CD4-positive, CD25-positive, alpha-beta regulatory T cell (primary cell): ENCODE measurements around the gene MYOD1. TPM values are rescaled to one million over a fixed set of nuclear protein-coding genes. Genes with fewer than 3 reads are reported as not detected.

Experiments used
- ATAC-seq, 2 donors: fragments of 150-1000 bp; cut with Tn5 transposase; one replicate each; pipeline ENCODE4 v1.10.0; 2021; ENCODE audit warnings: low read depth in 2 of 2, moderate number of reproducible peaks in 2 of 2, moderate library complexity in 1 of 2
- DNase-seq, 3 donors: peaks; one replicate each; pipeline versions ENCODE4 v3.0.0 to v3.0.0-alpha.2; 2012 to 2022; ENCODE audit warnings: mixed read lengths in 1 of 3
- H3K27ac ChIP-seq: one replicate; pipeline ENCODE4 v1.7.0; 2013; ENCODE audit warnings: mild to moderate bottlenecking, low read length; ENCODE audit not compliant: insufficient read depth, poor library complexity, severe bottlenecking
- H3K27me3 ChIP-seq: one replicate; pipeline ENCODE4 v1.7.0; 2013; ENCODE audit warnings: low read length; ENCODE audit not compliant: control insufficient read depth, insufficient read depth
- H3K36me3 ChIP-seq: one replicate; pipeline ENCODE4 v1.7.0; 2013; ENCODE audit warnings: mild to moderate bottlenecking, low read length, moderate library complexity; ENCODE audit not compliant: control insufficient read depth, insufficient read depth
- H3K4me1 ChIP-seq: 2 replicates; pipeline ENCODE4 v1.7.0; 2013; ENCODE audit warnings: mild to moderate bottlenecking, low read length; ENCODE audit not compliant: insufficient read depth, control insufficient read depth, poor library complexity, severe bottlenecking
- H3K4me3 ChIP-seq: one replicate; pipeline ENCODE4 v1.7.0; 2013; ENCODE audit warnings: low read depth, mild to moderate bottlenecking, low read length, moderate library complexity
- H3K9me3 ChIP-seq, 2 experiments: 1 replicate in 1 of 2; 2 replicates in 1 of 2; pipeline ENCODE4 v1.7.0; 2013; ENCODE audit warnings: low read length in 2 of 2, mild to moderate bottlenecking in 1 of 2, moderate library complexity in 1 of 2; ENCODE audit not compliant: control insufficient read depth in 2 of 2
- H3K27ac Mint-ChIP-seq, 3 donors: one replicate each; pipeline ENCODE4 v1.8.0; 2020 to 2022; ENCODE audit warnings: mild to moderate bottlenecking in 3 of 3, mixed read lengths in 3 of 3, moderate library complexity in 2 of 3
- H3K27me3 Mint-ChIP-seq: one replicate; pipeline ENCODE4 v1.8.0; 2022; ENCODE audit warnings: mild to moderate bottlenecking, mixed read lengths
- H3K36me3 Mint-ChIP-seq: one replicate; pipeline ENCODE4 v1.8.0; 2020; ENCODE audit warnings: mixed read lengths
- H3K4me1 Mint-ChIP-seq, 4 donors: one replicate each; pipeline ENCODE4 v1.8.0; 2020 to 2022; ENCODE audit warnings: mixed read lengths in 4 of 4, mild to moderate bottlenecking in 1 of 4
- H3K4me3 Mint-ChIP-seq, 4 donors: one replicate each; pipeline ENCODE4 v1.8.0; 2020 to 2022; ENCODE audit warnings: mild to moderate bottlenecking in 4 of 4, mixed read lengths in 4 of 4, moderate library complexity in 3 of 4
- H3K9me3 Mint-ChIP-seq, 7 donors: one replicate each; pipeline ENCODE4 v1.8.0; 2020 to 2022; ENCODE audit warnings: mixed read lengths in 7 of 7, mild to moderate bottlenecking in 3 of 7, moderate library complexity in 2 of 7
- polyA plus RNA-seq, 4 donors: library from polyadenylated mRNA; unstranded; fragments of 300-500 nt; fragmentation: Illumina TruSeq; gene quantifications; one replicate each; pipeline ENCODE4 v1.2.3, GENCODE V29; 2021
- total RNA-seq: library from RNA; stranded (reverse); gene quantifications from one replicate; pipeline ENCODE4 v1.2.3, GENCODE V29; 2022

MYOD1 gene
- total and polyA plus RNA-seq, 5 donors from 2014 or later = not detected

DNA sequence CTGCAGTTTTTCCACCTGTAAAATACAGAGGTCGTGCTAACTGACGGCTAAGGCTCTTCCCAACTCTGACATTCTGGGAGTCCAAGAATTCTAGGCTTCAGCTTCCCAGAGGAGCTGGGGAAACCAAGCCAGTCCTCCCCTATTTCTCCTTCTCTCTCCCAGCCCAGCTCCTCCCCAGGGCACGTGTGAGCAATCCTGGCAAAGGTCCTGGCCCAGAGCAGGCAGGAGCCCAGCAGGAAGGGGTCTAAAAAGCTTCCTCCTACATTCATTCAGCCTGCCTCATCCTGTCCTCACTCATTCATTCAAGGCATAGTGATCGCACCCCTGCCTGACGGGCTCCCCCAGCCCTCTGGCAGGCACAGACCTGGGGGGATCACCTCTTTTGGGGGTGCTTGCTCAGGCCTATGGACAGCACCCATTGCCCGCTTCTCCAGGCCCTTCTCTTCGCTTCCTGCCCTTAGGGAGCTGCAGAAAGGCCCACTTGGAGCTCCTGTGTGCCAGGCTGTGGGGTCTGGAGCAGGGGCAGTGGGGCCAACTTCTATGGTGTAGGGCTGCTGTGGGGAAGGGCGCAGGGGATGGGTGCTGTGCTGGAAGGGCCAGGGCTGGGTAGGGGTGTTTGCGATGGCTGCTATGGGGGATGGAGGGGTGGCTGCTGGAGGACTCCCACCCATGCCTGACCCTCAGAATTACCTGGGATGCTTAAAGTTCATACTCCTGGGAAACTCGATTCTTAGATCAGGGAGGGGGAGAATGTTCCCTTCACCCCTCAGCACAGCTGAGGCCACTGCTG is 25.0 kb downstream of the MYOD1 start:
- Mint-ChIP-seq H3K4me3 (no peak overlapping the region), H3K4me1 (no peaks in the 10 kb centered on the region), H3K9me3 (no peaks in the 10 kb centered on the region), H3K36me3 (no peaks in the 10 kb centered on the region), H3K27ac (no peak overlapping the region), H3K27me3 (peaks cover 20% of the 10 kb centered on the region)
- ATAC-seq (no peak), DNase-seq (no peak)
- Histone ChIP-seq H3K36me3 (no peaks in the 10 kb centered on the region), H3K9me3 (no peaks in the 10 kb centered on the region), H3K4me1 (no peaks in the 10 kb centered on the region), H3K27me3 (no peaks in the 10 kb centered on the region), H3K27ac (no peak overlapping the region), H3K4me3 (no peak overlapping the region)

DNA sequence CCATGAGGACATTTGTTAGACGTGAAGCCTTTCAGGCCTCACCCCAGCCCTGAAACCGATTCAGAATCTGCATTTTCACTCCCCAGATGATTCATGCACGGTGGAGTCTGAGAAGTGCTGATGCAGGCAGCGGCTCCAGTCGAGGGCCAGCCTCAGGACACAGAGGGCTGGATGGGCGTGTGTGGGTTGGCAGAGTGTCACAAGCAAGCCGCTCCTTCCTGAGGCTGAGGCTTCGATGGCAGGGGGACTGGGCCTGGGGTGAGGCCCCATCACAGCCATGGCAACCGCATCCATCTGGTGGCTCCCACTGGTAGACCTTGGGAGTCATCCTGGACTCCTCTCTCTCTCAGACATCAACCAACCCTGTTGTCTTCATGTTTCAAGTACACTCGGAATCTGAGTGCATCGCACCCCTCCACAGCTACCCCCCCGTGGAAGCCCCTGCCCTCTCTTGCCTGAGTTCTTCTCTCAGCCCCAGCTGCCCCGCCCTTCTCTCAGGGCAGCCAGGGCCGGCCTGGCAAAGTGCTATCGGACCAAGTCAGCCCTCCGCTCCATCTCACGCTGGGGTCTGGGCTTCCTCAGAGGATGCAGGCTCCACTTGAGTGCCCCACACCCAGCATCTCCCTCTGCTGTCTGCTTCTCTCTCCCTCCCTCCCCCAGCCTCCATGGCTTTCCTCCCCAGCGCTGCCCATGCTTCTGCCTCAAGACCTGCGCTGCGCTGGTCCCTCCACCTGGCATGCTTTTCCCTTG is 25.8 kb downstream of the MYOD1 start:
- Histone ChIP-seq H3K36me3 (no peaks in the 10 kb centered on the region), H3K27me3 (no peaks in the 10 kb centered on the region), H3K4me3 (no peak overlapping the region), H3K9me3 (no peaks in the 10 kb centered on the region), H3K27ac (no peak overlapping the region), H3K4me1 (no peaks in the 10 kb centered on the region)
- ATAC-seq (no peak), DNase-seq (no peak)
- Mint-ChIP-seq H3K36me3 (no peaks in the 10 kb centered on the region), H3K4me1 (no peaks in the 10 kb centered on the region), H3K27ac (no peak overlapping the region), H3K27me3 (peaks cover 17% of the 10 kb centered on the region), H3K4me3 (no peak overlapping the region), H3K9me3 (no peaks in the 10 kb centered on the region)

DNA sequence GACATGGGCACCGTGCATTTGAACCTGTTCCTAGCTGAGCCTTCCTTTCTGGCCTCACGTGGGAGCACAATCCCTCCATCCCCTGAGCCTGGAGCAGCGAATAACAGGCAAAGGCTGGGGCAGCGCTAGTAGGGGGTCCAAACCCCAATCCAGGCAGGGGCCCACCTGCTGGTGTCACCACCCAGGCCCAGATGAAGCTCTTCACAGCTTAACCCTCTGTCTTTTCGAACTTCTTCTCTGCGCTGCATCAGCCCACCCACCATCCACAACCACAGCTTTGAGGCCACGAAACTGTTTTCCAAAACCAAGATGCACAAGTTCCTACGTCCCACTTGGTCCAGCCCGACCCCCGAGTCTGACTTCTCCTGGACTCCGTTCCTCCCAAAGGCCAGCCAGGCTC is 26.7 kb downstream of the MYOD1 start:
- DNase-seq = no peak
- H3K4me1 ChIP-seq = no peaks in the 10 kb centered on the region
- H3K27ac Mint-ChIP-seq = no peak overlapping the region
- H3K27me3 Mint-ChIP-seq = peaks cover 12% of the 10 kb centered on the region
- no peaks in the 10 kb centered on the region for H3K36me3 ChIP-seq
- no peak overlapping the region for H3K4me3 ChIP-seq
- no peak for ATAC-seq
- no peaks in the 10 kb centered on the region for H3K9me3 ChIP-seq
- H3K9me3 Mint-ChIP-seq = no peaks in the 10 kb centered on the region
- no peaks in the 10 kb centered on the region for H3K36me3 Mint-ChIP-seq
- H3K4me1 Mint-ChIP-seq = no peaks in the 10 kb centered on the region
- H3K4me3 Mint-ChIP-seq = no peak overlapping the region
- no peaks in the 10 kb centered on the region for H3K27me3 ChIP-seq
- no peak overlapping the region for H3K27ac ChIP-seq

DNA sequence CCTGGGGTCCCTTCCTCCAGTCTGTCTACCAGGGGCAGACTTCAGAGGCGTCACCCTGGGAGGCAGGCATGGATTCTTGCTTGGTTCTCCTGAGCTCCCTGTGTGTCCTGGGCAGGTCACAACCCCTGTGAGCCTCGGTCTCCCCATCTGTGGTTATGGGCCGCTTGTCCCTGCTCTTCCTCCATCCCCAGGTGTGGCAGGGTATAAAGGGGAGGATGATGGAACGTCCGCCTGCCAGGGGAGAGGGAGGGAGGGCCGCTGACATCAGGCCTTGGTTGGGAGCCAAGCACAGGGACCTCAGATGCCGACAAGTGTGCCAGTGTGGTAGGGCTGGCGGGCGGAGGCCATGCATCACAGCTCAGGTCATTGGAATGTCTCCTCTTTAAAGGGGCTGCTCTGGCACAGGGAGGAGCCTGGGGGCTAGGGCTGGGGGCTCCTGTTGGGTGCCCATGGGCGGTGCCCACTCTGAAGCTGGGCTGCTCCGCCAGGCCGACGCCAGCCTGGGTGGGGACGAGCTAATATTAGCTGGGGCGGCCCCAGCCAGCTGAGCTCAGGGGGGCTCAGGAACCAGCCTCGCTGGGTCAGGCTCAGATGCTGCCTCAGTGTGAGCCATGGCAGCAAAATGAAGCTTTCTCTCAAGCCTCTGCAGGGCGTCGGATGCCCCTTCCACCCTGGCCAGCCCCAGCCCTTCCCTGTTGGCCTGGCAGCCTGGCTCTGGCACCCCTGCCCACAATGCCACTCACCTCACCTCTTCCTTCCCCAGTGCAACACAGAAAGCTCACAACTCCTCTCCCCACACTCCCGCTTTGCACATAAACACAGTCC is 28.0 kb downstream of the MYOD1 start:
- Histone ChIP-seq H3K27ac (no peak overlapping the region), H3K36me3 (no peaks in the 10 kb centered on the region), H3K4me3 (no peak overlapping the region), H3K4me1 (no peaks in the 10 kb centered on the region), H3K27me3 (no peaks in the 10 kb centered on the region), H3K9me3 (no peaks in the 10 kb centered on the region)
- peaks cover 4% of the 10 kb centered on the region for H3K27me3 Mint-ChIP-seq
- H3K9me3 Mint-ChIP-seq = no peaks in the 10 kb centered on the region
- no peak for DNase-seq
- no peak overlapping the region for H3K27ac Mint-ChIP-seq
- no peaks in the 10 kb centered on the region for H3K4me1 Mint-ChIP-seq
- no peak overlapping the region for H3K4me3 Mint-ChIP-seq
- no peaks in the 10 kb centered on the region for H3K36me3 Mint-ChIP-seq
- no peak for ATAC-seq

DNA sequence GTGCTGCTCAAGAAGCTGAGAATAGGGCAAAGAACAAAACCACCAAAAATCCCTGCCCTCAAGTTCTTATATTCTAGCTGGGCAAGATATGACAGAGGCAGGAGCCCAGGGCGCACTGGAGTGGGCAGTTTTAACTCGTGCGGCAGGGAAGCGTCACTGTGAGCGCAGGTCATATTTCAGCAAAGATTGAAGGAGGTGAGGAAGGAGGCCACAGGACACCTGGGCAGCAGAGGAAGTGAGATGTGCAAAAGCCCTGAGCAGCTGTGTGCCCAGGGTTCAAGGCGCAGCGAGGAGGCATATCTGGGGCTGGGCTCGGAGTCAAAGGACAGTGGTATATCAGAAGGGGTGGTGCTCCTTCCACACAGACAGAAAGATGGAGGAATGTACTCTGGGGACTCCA is 28.7 kb downstream of the MYOD1 start:
- Mint-ChIP-seq H3K4me1 (no peaks in the 10 kb centered on the region), H3K9me3 (no peaks in the 10 kb centered on the region), H3K36me3 (no peaks in the 10 kb centered on the region), H3K4me3 (no peak overlapping the region), H3K27me3 (peaks cover 4% of the 10 kb centered on the region), H3K27ac (no peak overlapping the region)
- Histone ChIP-seq H3K4me3 (no peak overlapping the region), H3K4me1 (no peaks in the 10 kb centered on the region), H3K27ac (no peak overlapping the region), H3K36me3 (no peaks in the 10 kb centered on the region), H3K9me3 (no peaks in the 10 kb centered on the region), H3K27me3 (no peaks in the 10 kb centered on the region)
- DNase-seq (no peak), ATAC-seq (no peak)

DNA sequence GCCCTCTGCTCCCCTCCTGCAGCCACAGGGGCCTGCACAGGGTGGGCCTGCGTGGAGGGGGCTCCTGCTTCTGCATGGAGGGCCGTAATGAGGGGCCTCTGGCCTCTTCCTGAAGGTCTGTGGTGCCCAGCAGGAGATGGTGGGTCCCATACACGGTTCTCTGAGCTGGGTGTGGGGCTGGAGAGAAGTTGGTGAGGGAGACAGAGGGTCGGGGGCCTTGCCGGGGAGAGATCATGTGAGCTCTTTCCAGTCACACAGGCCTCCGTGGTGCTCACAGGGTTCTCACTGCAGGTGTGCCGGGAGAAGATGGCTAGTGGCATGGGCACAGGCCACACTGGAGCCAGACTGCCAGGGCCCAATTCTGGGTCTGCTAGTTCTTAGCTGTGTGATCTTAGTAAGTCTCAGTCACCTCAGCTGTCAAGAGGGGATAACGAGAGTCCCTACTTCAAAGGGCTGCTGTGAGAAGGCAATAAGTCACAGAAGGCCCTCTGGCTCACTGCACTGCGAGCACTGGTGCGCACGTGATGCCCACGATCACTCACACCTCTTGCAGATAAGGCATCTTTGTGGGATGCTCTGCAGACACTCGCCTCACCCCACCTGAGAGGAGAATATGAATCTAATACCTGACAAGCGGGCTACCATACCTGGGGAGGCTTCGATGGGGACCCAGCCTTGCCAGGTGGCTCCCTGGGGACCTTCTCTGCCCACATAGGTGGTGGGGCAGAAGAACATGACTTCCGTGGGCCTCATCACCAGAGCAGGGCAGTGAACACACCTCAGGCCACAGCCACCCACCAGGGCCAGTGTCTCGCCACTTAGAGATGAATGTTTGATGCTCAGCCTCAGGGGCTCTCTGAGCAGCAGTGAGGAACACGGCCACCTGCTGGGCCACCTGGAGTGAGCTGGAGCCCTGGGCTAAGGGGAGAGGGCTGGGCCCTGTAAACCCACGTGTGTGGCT is 29.7 kb downstream of the MYOD1 start:
- H3K4me1 Mint-ChIP-seq = no peaks in the 10 kb centered on the region
- DNase-seq (no peak), ATAC-seq (no peak)
- no peaks in the 10 kb centered on the region for H3K9me3 ChIP-seq
- H3K4me1 ChIP-seq = no peaks in the 10 kb centered on the region
- H3K27me3 ChIP-seq = no peaks in the 10 kb centered on the region
- no peak overlapping the region for H3K4me3 Mint-ChIP-seq
- H3K27ac Mint-ChIP-seq = no peak overlapping the region
- H3K36me3 Mint-ChIP-seq = no peaks in the 10 kb centered on the region
- H3K9me3 Mint-ChIP-seq = no peaks in the 10 kb centered on the region
- no peak overlapping the region for H3K4me3 ChIP-seq
- H3K27ac ChIP-seq = no peak overlapping the region
- H3K27me3 Mint-ChIP-seq = peaks cover 4% of the 10 kb centered on the region
- no peaks in the 10 kb centered on the region for H3K36me3 ChIP-seq
